GM23338 (cell line): ENCODE results near the gene SAMD4A. TPM values are rescaled to one million over a fixed set of nuclear protein-coding genes. Genes with fewer than 3 reads are reported as not detected.

ENCODE experiments used
- CREB1 ChIP-seq: fragments of 250-450 bp; sonication (Bioruptor Pico); IDR thresholded peaks from 2 replicates; pipeline ENCODE4 v1.5.0; 2020; ENCODE audit warnings: low read depth, mild to moderate bottlenecking, moderate library complexity
- EZH2 ChIP-seq: fragments of 200-600 bp; sonication (generic); IDR thresholded peaks from one replicate; pipeline ENCODE4 v1.8.0; 2017; ENCODE audit warnings: antibody characterized with exemption, mild to moderate bottlenecking, low read depth; ENCODE audit not compliant: unreplicated experiment
- EZH2phosphoT487 ChIP-seq: fragments of 200-600 bp; sonication (generic); IDR thresholded peaks from one replicate; pipeline ENCODE4 v1.8.1; 2018; ENCODE audit warnings: antibody characterized with exemption; ENCODE audit not compliant: unreplicated experiment
- JUNB ChIP-seq: IDR thresholded peaks from one replicate; pipeline ENCODE4 v1.6.1; 2016; ENCODE audit warnings: antibody characterized with exemption; ENCODE audit not compliant: unreplicated experiment
- NANOG ChIP-seq: IDR thresholded peaks from 2 replicates; pipeline ENCODE4 v1.6.1; 2016; ENCODE audit warnings: antibody characterized with exemption, borderline replicate concordance
- STAT1 ChIP-seq: IDR thresholded peaks from one replicate; pipeline ENCODE4 v1.6.1; 2016; ENCODE audit warnings: antibody characterized with exemption; ENCODE audit not compliant: unreplicated experiment
- ZNF114 ChIP-seq: fragments of 250-450 bp; sonication (Bioruptor Pico); IDR thresholded peaks from 2 replicates; pipeline ENCODE4 v1.5.0; 2020; ENCODE audit warnings: mild to moderate bottlenecking, moderate library complexity
- polyA plus RNA-seq: library from polyadenylated mRNA; unstranded; fragments of >200 nt; fragmentation: Nextera tagmentation; extraction: Ambion mirVana; gene quantifications from 2 replicates; pipeline ENCODE4 v1.2.1, GENCODE V29; 2016
- total RNA-seq: library from RNA; depleted of rRNA; stranded (reverse); fragments of >200 nt; shearing (Covaris generic); gene quantifications from 2 replicates; pipeline ENCODE4 v1.2.3, GENCODE V29; 2014
- TF ChIP-seq, protein P1 (sequence below): fragments of 250-450 bp; sonication (Bioruptor Pico); IDR thresholded peaks from 2 replicates; pipeline ENCODE4 v1.5.0; 2020; ENCODE audit warnings: mild to moderate bottlenecking, moderate library complexity
- TF ChIP-seq, protein P2 (sequence below): IDR thresholded peaks from 2 replicates; pipeline ENCODE4 v1.6.1; 2016; ENCODE audit warnings: antibody characterized with exemption
- TF ChIP-seq, protein P3 (sequence below), 2 experiments: fragments of 200-600 bp in 1 of 2; sonication (generic) in 1 of 2; conservative IDR thresholded peaks; 2 replicates each; pipeline versions ENCODE4 v1.5.1 to v1.6.1; 2016 to 2017; ENCODE audit warnings: antibody characterized with exemption in 2 of 2, low read depth in 2 of 2, mild to moderate bottlenecking in 2 of 2, moderate library complexity in 1 of 2

The SAMD4A gene
- total and polyA plus RNA-seq, 2 experiments from 2014 or later = 1.6 to 6.9 TPM

DNA sequence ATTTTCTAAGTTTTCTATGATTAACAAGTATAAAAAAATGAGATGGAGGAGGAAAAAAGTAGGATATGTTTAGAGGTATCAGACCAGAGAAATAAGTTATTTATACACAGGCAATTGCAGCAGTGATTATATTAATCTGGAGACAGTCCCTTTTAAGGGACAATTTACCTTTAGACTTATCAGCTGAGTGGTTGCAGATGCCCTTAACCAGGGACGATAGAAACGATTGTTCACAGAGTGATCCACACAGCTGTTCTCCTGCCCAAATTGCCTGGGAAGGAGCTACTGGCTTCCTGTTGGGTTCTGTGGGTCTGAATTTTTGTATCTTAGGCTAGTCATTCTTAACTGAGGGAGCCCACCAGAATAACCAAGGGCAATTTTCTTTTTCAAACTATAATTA lies 269.3 kb downstream of the SAMD4A start (continued):
- TF ChIP-seq, protein P1, sequence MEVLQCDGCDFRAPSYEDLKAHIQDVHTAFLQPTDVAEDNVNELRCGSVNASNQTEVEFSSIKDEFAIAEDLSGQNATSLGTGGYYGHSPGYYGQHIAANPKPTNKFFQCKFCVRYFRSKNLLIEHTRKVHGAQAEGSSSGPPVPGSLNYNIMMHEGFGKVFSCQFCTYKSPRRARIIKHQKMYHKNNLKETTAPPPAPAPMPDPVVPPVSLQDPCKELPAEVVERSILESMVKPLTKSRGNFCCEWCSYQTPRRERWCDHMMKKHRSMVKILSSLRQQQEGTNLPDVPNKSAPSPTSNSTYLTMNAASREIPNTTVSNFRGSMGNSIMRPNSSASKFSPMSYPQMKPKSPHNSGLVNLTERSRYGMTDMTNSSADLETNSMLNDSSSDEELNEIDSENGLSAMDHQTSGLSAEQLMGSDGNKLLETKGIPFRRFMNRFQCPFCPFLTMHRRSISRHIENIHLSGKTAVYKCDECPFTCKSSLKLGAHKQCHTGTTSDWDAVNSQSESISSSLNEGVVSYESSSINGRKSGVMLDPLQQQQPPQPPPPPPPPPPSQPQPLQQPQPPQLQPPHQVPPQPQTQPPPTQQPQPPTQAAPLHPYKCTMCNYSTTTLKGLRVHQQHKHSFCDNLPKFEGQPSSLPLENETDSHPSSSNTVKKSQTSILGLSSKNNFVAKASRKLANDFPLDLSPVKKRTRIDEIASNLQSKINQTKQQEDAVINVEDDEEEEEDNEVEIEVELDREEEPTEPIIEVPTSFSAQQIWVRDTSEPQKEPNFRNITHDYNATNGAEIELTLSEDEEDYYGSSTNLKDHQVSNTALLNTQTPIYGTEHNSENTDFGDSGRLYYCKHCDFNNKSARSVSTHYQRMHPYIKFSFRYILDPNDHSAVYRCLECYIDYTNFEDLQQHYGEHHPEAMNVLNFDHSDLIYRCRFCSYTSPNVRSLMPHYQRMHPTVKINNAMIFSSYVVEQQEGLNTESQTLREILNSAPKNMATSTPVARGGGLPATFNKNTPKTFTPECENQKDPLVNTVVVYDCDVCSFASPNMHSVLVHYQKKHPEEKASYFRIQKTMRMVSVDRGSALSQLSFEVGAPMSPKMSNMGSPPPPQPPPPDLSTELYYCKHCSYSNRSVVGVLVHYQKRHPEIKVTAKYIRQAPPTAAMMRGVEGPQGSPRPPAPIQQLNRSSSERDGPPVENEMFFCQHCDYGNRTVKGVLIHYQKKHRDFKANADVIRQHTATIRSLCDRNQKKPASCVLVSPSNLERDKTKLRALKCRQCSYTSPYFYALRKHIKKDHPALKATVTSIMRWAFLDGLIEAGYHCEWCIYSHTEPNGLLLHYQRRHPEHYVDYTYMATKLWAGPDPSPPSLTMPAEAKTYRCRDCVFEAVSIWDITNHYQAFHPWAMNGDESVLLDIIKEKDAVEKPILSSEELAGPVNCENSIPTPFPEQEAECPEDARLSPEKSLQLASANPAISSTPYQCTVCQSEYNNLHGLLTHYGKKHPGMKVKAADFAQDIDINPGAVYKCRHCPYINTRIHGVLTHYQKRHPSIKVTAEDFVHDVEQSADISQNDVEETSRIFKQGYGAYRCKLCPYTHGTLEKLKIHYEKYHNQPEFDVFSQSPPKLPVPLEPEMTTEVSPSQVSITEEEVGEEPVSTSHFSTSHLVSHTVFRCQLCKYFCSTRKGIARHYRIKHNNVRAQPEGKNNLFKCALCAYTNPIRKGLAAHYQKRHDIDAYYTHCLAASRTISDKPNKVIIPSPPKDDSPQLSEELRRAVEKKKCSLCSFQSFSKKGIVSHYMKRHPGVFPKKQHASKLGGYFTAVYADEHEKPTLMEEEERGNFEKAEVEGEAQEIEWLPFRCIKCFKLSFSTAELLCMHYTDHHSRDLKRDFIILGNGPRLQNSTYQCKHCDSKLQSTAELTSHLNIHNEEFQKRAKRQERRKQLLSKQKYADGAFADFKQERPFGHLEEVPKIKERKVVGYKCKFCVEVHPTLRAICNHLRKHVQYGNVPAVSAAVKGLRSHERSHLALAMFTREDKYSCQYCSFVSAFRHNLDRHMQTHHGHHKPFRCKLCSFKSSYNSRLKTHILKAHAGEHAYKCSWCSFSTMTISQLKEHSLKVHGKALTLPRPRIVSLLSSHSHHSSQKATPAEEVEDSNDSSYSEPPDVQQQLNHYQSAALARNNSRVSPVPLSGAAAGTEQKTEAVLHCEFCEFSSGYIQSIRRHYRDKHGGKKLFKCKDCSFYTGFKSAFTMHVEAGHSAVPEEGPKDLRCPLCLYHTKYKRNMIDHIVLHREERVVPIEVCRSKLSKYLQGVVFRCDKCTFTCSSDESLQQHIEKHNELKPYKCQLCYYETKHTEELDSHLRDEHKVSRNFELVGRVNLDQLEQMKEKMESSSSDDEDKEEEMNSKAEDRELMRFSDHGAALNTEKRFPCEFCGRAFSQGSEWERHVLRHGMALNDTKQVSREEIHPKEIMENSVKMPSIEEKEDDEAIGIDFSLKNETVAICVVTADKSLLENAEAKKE (CRISPR knock-in tag) = no peak
- TF ChIP-seq, protein P2, sequence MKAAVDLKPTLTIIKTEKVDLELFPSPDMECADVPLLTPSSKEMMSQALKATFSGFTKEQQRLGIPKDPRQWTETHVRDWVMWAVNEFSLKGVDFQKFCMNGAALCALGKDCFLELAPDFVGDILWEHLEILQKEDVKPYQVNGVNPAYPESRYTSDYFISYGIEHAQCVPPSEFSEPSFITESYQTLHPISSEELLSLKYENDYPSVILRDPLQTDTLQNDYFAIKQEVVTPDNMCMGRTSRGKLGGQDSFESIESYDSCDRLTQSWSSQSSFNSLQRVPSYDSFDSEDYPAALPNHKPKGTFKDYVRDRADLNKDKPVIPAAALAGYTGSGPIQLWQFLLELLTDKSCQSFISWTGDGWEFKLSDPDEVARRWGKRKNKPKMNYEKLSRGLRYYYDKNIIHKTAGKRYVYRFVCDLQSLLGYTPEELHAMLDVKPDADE = no peak
- TF ChIP-seq JUNB (no peak), NANOG (no peak), CREB1 (CRISPR knock-in tag) (no peak), EZH2phosphoT487 (no peak), ZNF114 (no peak), EZH2 (no peak), STAT1 (no peak)
- TF ChIP-seq, protein P3, sequence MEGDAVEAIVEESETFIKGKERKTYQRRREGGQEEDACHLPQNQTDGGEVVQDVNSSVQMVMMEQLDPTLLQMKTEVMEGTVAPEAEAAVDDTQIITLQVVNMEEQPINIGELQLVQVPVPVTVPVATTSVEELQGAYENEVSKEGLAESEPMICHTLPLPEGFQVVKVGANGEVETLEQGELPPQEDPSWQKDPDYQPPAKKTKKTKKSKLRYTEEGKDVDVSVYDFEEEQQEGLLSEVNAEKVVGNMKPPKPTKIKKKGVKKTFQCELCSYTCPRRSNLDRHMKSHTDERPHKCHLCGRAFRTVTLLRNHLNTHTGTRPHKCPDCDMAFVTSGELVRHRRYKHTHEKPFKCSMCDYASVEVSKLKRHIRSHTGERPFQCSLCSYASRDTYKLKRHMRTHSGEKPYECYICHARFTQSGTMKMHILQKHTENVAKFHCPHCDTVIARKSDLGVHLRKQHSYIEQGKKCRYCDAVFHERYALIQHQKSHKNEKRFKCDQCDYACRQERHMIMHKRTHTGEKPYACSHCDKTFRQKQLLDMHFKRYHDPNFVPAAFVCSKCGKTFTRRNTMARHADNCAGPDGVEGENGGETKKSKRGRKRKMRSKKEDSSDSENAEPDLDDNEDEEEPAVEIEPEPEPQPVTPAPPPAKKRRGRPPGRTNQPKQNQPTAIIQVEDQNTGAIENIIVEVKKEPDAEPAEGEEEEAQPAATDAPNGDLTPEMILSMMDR (conservative IDR thresholded peaks at IDR 0.05; ENCODE audit: low read depth in 2 of 2) = no peak
